ENCODE data around the gene NAA20. TPM values are rescaled to one million over a fixed set of nuclear protein-coding genes. Genes with fewer than 3 reads are reported as not detected.

NAA20 gene
- total RNA-seq, 6 donors from 2014 or later = 17.8 to 56.5 (median 49.4) TPM

DNA sequence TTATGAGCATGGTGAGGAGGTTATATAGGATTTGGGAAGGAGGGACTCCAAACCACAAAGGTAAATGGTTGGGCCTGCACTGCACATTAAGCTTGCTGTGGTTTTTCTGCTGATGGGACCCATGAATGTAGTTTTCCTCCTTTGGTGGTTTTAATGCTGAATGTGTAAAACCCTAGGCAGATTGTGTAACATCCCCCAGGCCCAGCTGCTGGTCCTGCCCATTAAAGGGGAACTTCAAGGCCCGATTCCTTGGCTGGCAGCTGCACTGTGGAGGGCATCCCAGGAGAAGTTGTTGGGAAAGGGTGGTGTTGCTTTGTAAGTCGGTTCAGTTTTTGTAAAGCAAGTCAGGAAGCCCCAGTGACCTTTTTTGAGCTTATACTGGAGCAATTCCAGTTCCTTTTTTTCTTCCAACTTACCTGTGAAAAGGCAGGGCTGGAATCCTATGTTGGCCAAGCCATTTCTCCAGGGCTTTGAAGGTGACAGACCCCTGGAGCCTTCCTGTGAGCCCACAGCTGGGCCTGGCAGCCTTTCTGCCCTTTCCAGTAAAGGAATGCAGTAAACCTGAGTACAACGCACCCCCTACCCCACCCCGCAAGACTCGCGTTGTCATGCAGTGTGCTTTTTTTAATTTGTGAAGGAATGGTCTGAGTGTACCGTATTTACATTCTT is 43.1 kb upstream of the NAA20 start:
- Histone ChIP-seq H3K27ac (peak overlapping the region; percentile 87 to 91 (median 90)), H3K36me3 (peaks cover 0 to 58% (median 1%) of the 10 kb centered on the region in 4 donors), H3K4me1 (peaks cover 43 to 69% (median 62%) of the 10 kb centered on the region in 4 donors), H3K9me3 (no peaks in the 10 kb centered on the region), H3K4me3 (peak overlapping the region in 3 of 4 donors; percentile 45 to 70 (median 61)), H3K27me3 (no peaks in the 10 kb centered on the region)
- peak; percentile 39 to 77 for ATAC-seq (ENCODE audit: low FRiP score in 2 of 2)
- peak in 1 of 2 donors; percentile 82 for DNase-seq
- 26 to 29% methylated on average over 6 to 7 of the region's 7 CpGs for WGBS, 2 donors
- TF ChIP-seq POLR2A (IDR thresholded peaks at IDR 0.05) (no peak), POLR2AphosphoS5 (IDR thresholded peaks at IDR 0.05) (peak; percentile 60 to 74)
- TF ChIP-seq, protein P1, sequence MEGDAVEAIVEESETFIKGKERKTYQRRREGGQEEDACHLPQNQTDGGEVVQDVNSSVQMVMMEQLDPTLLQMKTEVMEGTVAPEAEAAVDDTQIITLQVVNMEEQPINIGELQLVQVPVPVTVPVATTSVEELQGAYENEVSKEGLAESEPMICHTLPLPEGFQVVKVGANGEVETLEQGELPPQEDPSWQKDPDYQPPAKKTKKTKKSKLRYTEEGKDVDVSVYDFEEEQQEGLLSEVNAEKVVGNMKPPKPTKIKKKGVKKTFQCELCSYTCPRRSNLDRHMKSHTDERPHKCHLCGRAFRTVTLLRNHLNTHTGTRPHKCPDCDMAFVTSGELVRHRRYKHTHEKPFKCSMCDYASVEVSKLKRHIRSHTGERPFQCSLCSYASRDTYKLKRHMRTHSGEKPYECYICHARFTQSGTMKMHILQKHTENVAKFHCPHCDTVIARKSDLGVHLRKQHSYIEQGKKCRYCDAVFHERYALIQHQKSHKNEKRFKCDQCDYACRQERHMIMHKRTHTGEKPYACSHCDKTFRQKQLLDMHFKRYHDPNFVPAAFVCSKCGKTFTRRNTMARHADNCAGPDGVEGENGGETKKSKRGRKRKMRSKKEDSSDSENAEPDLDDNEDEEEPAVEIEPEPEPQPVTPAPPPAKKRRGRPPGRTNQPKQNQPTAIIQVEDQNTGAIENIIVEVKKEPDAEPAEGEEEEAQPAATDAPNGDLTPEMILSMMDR (IDR thresholded peaks at IDR 0.05) = no peak

DNA sequence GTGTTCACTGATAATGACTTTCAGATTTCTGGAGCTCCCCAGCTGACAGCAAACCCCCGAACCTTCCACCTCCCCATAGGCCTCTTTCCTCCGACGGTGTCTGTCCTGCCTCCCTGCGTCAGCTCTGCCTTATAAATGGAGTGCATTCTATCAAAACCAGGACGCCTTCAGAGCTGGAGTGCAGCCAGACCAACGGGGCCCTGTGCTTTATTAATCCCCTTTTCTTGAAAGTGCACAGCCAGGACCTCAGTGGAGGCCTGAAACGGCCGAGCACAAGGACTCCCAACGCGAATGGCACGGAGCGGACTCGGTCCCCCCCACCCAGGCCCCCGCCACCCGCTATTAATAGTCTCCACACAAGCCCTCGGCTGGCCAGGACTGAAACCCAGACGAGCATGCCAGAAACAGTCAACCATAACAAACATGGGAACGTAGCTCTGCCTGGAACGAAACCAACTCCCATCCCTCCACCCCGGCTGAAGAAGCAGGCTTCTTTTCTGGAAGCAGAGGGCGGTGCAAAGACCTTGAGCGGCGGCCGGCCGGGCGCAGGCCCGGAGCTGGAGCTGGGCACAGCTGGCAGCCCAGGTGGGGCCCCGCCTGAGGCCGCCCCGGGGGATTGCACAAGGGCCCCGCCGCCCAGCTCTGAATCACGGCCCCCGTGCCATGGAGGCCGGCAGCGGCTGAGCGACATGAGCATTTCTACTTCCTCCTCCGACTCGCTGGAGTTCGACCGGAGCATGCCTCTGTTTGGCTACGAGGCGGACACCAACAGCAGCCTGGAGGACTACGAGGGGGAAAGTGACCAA is 42.3 kb upstream of the NAA20 start:
- DNase-seq (peak; percentile 90 to 95), ATAC-seq (ENCODE audit: low FRiP score in 2 of 2) (peak; percentile 86 to 90)
- 16 to 29% methylated on average over 7 to 44 of the region's 44 CpGs for WGBS, 2 donors
- TF ChIP-seq POLR2A (IDR thresholded peaks at IDR 0.05) (peak in 3 of 4 donors; percentile 38 to 88 (median 53)), EP300 (IDR thresholded peaks at IDR 0.05) (peak in 2 of 4 donors; percentile 17 to 29), POLR2AphosphoS5 (IDR thresholded peaks at IDR 0.05) (peak; percentile 57 to 77)
- TF ChIP-seq, protein P1 (IDR thresholded peaks at IDR 0.05) = no peak
- peaks cover 49 to 74% (median 63%) of the 10 kb centered on the region in 4 donors for H3K4me1 ChIP-seq
- no peaks in the 10 kb centered on the region for H3K9me3 ChIP-seq
- H3K36me3 ChIP-seq = peaks cover 0 to 53% (median 1%) of the 10 kb centered on the region in 4 donors
- no peaks in the 10 kb centered on the region for H3K27me3 ChIP-seq
- H3K4me3 ChIP-seq = peak overlapping the region; percentile 42 to 70 (median 53)
- peak overlapping the region; percentile 87 to 91 (median 90) for H3K27ac ChIP-seq

DNA sequence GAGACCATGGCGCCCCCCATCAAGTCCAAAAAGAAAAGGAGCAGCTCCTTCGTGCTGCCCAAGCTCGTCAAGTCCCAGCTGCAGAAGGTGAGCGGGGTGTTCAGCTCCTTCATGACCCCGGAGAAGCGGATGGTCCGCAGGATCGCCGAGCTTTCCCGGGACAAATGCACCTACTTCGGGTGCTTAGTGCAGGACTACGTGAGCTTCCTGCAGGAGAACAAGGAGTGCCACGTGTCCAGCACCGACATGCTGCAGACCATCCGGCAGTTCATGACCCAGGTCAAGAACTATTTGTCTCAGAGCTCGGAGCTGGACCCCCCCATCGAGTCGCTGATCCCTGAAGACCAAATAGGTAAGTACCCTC is 41.7 kb upstream of the NAA20 start:
- 34 to 37% methylated on average over 14 to 18 of the region's 18 CpGs for WGBS, 2 donors
- peak overlapping the region; percentile 42 to 70 (median 53) for H3K4me3 ChIP-seq
- TF ChIP-seq, protein P1 (IDR thresholded peaks at IDR 0.05) = no peak
- peak in 1 of 4 donors; percentile 25 for TF ChIP-seq POLR2A (IDR thresholded peaks at IDR 0.05)
- peak overlapping the region; percentile 87 to 91 (median 90) for H3K27ac ChIP-seq
- H3K36me3 ChIP-seq = peaks cover 0 to 52% (median 2%) of the 10 kb centered on the region in 4 donors
- peak in 1 of 2 donors; percentile 67 for DNase-seq
- H3K27me3 ChIP-seq = no peaks in the 10 kb centered on the region
- peaks cover 54 to 78% (median 66%) of the 10 kb centered on the region in 4 donors for H3K4me1 ChIP-seq
- H3K9me3 ChIP-seq = no peaks in the 10 kb centered on the region
- ATAC-seq (ENCODE audit: low FRiP score in 2 of 2) = peak; percentile 7 to 8

DNA sequence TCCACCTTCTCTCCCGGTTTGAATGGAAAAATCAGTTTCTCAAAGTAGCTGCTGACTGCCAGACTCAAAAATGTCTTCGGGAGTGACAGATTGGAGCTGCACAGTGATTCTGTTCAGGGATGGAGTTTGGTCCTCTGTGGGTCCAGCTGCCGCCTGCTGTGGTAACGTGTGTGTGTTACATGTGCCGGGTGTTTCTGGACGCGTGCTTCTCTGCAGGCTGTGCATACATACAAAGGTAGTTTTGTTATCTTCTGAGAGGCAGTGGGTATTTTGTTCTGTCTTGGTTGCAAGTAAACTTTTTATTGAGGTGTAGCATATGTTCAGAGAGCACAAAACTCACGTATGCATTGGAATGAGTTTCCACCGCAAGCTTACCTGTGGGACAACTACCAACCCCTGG is 41.3 kb upstream of the NAA20 start:
- WGBS, 2 donors = 47 to 60% methylated on average over 9 of the region's 9 CpGs
- peak overlapping the region; percentile 87 to 91 (median 90) for H3K27ac ChIP-seq
- TF ChIP-seq POLR2A (IDR thresholded peaks at IDR 0.05) = no peak
- TF ChIP-seq, protein P1 (IDR thresholded peaks at IDR 0.05) = no peak
- no peak for TF ChIP-seq EP300 (IDR thresholded peaks at IDR 0.05)
- peak in 1 of 2 donors; percentile 28 for TF ChIP-seq POLR2AphosphoS5 (IDR thresholded peaks at IDR 0.05)
- H3K4me1 ChIP-seq = peaks cover 59 to 83% (median 70%) of the 10 kb centered on the region in 4 donors
- peak overlapping the region; percentile 42 to 70 (median 53) for H3K4me3 ChIP-seq
- H3K9me3 ChIP-seq = no peaks in the 10 kb centered on the region
- DNase-seq = peak in 1 of 2 donors; percentile 46
- ATAC-seq (ENCODE audit: low FRiP score in 2 of 2) = no peak
- H3K27me3 ChIP-seq = no peaks in the 10 kb centered on the region
- peaks cover 0 to 52% (median 4%) of the 10 kb centered on the region in 4 donors for H3K36me3 ChIP-seq

Measured in upper lobe of left lung (tissue), 6 donors.